GM18511 (cell line): ENCODE measurements around the gene CUL2.

Experiments
- ATAC-seq: cut with Tn5 transposase; IDR thresholded peaks from one replicate; pipeline ENCODE4 v1.9.1; 2021; ENCODE audit warnings: mild to moderate bottlenecking, moderate library complexity; ENCODE audit not compliant: unreplicated experiment

CUL2 gene

DNA sequence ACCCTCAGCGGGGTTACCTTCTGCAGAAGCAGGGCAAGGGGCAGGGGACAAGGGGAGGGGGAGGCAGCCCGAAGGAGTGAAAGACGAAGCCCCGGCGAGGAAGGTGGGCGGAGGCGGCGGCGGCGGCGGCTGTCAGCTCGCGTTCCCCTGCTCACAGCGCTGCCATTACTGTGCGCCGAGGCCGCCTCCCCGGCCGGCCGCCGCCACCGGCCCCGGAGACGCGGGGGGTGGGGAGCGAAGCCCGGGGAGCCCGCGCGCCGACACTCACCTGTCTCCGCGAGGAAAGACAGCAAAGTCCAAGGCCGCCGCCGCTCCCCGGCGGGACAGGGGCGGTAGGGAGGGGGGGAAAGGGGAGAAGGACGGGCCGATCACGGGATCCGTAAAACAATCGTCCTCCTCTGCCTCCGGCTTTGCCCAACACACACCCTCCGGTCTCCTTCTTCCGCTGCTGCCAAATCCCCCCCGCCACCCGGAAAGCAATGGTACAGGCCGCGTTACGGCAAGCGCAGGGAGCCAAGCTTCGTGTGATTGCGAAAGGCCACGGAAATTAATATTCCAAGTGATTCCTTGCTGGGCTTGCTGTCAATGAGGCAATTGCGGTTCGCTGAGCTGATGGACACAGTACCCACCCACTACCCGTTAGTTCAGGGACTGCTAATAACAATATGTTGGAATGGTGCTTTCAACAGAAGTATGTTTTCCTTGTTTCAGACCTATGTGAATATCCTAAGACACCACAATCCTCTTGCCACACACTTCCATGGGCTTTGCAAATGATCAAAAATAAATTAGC lies at the start of gene CUL2:
Gene CUL2, minus strand, starts transcription at position 180 of the 793 bp plus-strand sequence. CDS start 19,024 bp downstream, outside the sequence.
- ATAC-seq: peak; percentile 96

DNA sequence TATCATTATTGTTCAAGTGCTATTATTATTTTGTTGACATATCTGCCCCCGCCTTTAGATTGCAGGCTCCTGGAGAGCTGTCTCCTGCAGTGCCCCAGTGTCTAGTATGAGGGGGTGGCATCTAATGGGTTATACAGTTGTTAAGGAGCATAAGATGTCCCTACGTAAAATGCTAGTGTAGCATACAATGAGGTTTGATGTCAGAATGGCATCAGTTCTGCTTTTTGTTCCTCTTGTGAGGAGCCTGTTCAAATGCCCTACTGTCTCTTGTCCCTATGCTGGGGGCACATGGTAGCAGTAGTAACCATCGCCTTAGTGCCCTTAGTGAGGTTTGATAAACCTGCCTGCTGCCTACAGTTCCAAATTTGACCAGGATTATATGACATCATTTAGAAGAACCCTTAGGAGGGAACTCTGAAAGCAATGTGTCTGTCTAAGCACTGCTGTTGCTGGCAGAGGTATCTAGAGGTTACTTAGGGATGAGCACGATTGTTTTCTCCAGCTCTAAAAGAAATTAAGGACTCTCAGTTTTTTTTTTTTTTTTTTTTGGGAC lies 46.2 kb upstream of the CUL2 start:
- peak; percentile 62 for ATAC-seq

DNA sequence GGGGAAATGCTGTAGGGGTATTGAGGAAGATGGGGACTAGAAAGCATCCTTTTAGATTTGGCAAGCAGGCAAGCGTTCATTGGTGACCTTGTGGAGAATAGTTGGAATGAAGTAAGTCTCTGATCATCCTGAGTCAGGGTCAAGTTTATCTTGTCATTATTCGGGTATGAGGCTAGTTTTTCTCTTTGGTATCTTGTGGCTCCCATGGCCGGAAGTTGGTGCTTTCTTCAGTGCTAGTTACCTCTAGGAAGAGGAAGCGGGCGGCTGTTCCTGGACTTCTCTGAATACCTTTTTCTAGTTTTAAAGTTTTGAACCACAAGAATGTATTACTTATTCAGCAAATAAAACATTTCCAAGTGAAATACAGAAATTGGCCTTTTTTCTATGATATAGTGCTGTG lies 45.7 kb upstream of the CUL2 start:
- peak; percentile 31 for ATAC-seq

DNA sequence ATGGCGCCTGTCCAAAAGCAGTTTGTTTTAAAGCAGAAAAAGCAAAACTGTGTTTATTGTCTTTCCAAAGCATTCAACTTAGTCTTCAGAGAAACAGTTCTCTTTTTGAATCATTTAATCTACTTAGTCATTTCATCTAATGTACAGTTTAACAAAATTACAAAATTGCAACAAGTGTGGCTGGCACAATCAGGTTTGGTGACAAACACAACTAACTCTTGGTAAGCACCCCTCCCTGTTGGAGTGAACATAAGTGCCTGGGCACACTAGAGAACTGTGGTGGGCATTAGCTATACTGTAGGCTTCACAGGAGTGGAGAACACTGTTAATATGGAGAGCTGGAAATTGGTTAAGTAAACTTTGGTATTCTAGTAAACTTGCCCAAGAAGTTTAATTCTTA lies 43.4 kb upstream of the CUL2 start:
- ATAC-seq: no peak

DNA sequence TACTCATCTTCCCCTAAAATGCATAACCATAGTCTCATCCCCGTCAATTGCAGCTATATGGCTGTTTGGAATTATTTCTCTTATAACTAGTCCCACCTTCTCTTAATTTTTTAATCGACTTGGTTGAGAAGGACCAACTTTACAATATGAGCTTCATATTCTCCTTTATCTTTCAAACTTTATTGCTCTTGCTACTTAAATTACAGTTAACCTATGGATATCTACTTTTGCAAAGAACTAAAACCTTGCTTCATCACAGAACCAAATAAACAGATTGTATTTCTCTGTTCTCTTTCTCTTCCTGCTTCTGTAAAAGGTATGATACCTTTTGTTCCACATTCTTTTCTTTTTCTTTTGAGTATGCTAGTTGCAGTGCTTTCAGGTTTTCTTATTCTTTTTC lies 42.6 kb upstream of the CUL2 start:
- no peak for ATAC-seq

DNA sequence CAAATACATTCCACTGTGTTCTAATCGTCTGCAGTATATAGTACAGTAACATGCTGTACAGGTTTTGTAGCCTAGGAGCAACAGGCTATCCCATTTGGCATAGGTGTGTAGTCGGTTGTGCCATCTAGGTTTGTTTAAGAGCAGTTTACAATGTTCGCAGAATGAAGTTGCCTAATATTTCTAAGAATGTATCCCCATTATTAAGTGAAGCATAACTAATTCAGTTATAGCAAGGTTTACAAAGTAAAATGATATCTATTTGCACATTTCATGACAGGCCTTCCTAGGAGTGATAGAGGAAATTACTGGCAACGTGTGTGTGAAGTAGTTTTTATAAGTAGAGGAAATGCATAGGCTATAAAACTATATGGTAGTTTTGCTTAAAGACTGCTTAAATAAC lies 40.5 kb upstream of the CUL2 start:
- no peak for ATAC-seq

DNA sequence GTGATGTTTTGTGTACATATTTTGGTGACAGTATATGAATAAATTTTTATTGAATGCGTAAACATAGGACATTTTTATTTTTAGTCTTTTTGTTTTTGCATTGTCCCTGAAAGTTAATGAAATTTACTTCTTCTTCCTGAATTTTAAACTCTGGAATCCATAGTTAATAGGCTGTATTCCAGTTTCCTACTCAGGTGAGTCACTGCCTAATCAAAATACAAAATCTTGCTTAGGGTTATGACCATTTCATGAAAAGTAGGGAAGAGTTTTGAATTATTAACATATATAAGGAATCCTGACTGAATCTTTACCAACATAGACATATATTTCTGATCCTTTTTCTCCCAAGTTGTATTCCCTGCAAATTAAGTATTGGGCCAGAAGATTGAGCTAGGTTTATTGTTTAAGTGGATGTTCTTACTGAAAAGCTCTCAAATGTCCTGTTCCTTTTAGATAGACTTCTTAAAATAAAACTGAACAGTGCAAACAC lies 39.1 kb upstream of the CUL2 start:
- ATAC-seq: no peak

DNA sequence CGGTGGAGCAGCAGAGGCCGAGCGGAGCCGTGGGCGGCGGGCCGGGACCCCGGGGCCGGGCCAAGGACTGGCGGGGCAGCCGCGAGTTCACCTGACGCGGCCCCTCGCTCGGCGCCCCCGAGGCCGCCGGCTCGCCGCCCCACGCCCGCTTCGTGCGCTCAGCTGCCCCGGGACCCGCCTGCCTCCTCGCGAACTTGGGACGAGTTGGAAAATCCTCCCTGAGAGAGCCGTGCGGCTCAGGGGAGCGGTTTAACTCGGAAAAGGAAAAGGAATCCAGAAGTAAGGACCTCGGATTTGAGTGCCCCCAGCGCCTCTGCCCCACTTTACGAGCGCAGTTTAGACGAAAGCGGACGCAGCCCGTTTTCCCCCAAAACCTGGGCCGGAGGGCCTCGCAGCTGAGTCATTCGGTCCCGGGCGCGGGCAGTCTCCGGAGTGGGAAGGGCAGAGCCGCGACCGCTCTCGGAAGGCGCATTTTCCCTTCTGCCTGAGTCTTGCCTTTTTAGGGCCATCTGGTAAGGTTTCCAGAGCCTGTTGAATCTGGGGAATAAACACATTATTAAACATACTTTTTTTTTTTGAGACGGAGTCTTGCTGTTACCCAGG lies 37.2 kb upstream of the CUL2 start:
- ATAC-seq: peak; percentile 17

DNA sequence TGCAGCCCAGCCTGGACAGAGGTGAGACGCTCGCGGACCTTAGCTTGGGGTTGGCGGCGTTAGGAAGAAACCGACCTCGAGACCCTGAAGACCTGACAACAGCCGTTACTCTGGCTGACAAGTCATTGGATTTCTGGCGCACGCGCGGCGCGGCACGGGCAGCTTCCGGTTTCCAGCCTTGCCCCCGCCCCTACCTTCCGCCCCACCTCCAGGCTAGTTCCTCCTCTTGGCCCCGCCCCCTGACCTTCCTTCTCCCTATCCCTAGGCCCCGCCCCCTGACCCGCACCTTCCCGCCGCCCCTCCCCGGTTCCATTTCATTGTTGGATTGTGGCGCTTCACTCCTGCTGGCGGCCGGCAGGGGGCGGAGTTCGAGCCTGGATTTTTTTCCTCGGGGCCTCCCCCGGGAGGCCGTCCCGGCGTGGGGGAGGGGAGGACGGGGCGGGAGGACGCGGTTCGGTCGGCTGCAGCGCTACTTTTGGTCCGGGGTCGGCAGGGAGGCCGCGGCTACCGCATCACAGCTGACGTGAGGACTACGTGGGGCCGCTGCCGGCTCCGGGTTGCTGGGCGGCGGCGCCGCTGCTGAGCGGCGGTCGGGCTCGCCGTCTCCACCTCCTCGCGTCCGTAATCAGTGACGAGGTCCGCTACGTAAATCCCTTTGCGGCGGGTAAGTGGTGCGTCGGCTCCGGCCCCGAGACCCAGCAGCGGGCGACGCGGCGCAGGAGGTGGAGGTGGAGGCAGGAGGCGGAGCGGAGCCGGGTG lies 36.6 kb upstream of the CUL2 start, which contains the start of gene CREM:
Gene CREM, plus strand, starts transcription at position 317 of the 759 bp plus-strand sequence. CDS start 10,990 bp downstream, outside the sequence.
- ATAC-seq: peak; percentile 79

DNA sequence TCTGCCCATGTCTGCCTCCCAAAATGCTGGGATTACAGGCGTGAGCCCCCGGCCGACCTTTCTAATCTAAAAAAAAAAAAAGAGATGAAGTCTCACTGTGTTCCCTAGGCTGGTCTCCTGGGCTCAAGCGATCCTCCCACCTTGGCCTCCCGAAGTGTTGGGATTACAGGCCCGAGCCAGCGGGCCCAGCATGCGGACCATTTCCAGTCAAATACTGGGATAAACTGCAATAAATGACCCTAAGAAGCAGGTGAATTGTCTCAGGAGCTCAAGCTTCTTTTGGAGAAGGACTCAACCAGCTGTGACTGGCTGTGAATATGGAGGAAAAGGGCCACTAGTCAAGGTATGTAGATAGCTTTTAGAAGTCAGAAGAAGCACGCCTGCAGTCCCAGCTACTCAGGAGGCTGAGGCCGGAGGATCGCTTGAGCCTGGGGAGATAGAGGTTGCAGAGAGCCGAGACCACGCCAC lies 36.0 kb upstream of the CUL2 start:
- peak; percentile 10 for ATAC-seq

DNA sequence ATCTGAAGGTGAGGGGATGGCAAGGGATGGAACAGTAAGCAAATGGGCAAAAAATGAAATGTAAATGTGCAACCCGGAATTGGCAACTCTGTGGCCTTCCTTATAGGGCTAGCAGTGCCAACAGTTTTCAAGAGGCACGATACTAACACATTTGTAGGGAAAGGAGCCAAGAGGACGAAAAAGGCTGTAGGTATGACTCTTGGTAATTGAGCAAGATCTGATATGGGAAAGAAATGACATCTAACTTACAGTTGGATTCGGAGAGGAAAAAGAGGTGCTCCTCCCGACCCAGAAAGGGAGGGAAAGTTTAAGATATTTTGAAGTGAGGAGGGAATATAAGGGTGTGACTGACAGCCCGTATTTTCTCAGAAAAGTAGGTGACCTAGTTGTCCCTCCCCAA lies 34.4 kb upstream of the CUL2 start:
- no peak for ATAC-seq

DNA sequence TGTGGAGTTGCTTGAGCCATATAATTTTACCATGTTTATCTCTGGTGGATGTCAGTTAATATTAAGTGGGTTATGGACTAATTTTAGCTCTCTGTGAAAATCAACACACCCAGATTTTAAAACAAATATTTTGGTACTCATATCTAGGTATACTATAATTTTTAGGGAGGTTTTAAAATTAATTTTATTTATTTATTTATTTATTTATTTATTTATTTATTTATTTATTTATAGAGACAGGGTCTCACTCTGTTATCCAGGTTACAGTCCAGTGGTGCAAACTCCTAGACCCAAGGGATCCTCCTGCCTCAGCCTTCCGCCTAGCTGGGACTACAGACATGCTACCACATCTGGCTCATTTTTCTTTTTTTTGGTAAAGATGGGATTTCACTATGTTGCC lies 29.2 kb upstream of the CUL2 start:
- ATAC-seq: no peak

DNA sequence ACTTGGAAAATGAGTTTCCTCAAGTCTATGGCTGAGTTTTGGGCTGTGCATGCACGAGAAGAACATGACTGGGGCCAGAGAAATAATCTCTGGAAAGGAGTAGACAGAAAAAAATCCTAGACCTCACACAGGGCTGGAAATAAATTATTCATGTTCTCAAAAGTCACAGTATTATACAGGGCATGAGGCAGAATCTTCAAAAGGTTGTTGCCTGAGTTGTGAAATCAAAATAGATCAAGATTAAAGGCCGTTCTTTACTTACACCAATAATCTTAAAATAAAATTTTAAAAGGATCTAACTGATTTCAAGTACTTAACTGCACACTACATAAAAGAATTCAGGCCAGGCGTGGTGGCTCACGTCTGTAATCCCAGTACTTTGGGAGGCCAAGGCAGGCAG lies 22.4 kb upstream of the CUL2 start:
- ATAC-seq: no peak

DNA sequence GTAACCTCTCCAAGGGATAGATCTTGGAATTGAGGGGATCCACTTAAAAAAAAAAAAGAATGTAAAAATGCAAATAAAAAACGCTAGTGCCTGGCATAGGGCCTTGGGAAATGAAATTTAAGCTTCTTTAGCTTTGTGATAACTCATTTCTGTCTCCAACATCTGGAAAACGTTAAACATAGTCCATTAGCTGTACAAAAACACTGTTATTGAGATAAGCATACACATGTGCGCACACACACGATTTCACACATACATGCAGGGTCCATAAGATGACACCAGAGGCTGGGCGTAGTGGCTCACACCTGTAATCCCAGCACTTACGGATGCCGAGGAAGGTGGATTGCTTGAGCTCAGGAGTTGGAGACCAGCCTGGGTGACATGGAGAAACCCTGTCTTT lies 13.7 kb upstream of the CUL2 start:
- no peak for ATAC-seq

DNA sequence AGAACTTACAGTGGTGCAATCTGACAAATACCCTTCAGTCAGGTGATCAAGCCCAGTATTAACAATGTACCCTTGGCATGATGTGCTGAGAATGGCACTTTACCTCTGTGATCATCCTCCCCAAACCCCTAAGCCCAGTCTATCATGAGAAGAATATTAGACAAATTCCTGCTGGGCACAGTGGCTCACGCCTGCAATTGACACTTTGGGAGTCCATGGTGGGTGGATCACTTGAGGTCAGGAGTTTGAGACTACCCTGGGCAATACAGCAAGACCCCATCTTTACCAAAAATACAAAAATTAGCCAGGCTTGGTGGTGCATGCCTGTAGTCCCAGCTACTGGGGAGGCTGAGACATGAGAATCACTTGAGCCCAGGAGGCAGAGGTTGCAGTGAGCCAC lies 7.4 kb upstream of the CUL2 start:
- no peak for ATAC-seq

DNA sequence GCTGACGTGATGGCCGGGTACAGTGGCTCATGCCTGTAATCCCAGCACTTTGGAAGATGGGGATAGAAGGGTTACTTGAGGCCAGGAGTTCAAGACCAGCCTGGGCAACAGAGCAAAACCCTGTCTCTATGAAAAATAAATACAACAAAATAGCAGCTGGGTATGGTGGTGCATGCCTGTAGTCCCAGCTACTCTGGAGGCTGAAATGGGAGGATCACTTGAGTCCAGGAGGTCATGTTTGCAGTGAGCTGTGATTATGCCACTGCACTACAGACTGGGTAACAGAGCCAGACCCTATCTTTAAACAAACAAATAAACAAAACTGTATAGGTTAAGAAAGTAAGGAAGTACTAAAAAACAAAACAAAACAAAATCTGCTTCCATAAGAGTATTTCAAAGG lies 6.2 kb upstream of the CUL2 start:
- no peak for ATAC-seq

DNA sequence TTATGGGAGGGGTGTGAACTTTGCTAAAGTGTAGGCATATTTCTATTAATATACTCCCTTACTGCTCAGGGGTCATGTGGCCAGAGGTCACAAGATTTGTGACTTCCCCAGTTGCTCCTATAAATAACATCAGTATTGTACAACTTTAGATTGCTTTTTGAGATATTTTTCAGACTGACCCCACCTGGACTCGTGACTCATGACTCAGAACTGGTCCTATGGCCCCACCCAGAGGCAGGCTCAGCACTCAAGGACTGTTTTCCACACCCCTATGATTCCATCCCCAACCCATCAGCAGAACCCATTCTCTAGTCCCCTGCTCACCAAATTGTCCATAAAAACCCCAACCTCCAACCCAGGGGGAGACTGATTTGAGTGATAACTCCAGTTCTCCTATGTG lies 2.7 kb upstream of the CUL2 start:
- no peak for ATAC-seq

DNA sequence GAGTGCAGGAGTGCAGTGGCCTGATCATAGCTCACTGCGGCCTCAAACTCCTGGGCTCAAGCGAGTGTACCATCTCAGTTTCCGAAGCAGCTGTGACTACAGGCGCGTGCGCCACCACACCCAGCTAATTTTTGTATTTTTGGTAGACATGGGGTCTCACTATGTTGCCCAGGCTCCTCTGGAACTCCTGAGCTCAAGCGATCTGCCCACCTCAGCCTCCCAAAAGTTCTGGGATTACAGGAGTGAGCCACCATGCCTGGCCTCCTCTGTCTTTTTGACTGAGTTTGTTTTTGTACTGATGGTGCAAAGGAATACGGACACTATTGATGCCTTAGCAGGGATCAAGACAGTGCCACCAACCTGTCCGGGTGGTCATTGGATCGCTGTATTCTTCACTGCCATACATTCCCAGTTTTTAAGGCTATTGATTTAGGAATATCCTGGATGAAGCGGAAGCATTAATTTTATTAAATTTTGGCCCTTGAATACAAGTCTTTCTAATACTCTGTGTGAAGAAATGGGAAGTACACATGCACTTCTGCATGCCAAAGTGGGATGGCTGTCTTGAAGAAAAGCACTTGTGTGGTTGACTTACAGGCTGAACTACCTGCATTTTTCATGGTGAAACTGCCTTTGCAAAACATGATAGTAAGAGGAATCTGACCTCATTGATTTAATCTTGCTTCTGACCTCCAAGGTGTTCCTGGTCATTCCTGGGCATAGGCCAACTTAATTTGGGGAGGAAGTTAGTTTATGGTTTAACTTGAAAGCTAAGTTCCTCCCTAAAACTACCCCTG lies 2.1 kb upstream of the CUL2 start:
- ATAC-seq: no peak

DNA sequence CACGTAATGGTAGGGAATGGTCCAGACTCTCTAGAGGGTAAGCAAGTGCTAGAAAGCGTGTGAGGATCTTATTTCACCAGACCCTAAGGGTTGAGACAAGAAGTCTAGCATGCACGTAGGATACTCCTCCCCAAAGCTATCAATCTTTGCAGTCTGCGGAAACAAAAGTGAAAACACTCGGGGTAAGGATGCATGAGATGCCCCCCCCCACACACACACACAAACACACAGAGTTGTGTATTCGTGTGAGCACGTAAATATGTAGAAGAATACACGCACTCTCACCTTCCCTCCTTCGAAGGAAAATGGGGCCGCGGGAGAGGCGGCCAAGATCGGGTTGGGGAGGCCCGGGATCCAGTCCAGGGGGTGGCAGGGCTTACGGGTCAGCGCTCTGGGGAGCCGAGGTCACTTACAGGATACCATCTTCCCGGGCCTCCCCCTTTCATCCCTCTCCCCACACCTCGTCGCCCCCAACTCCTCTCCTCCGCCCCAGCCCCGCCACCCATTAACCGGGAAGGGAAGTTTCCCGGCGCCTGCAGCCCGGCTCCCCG lies 455 bp downstream of the CUL2 start:
- ATAC-seq: peak; percentile 44

DNA sequence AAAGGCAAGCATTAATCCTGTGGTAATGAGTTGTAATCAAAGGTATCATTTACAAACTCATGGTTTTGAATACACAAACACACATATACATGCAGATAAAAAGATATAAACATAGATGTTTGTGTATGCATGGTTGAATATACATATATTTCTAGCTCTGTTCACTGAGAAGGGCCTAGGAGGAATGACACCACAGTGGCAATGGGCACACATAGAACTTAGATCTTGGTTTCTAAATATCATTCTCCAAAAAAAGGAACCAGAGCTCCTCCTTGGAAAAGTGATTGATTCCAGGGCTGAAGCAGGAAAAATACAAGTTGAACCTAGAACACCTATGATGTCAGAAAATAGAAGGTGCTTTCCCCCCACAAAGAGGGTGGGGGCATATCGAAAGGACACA lies 6.9 kb downstream of the CUL2 start:
- no peak for ATAC-seq
